Measurements from ENCODE around the gene FNTB. TPM values are rescaled to one million over a fixed set of nuclear protein-coding genes. Genes with fewer than 3 reads are reported as not detected.

The FNTB gene
- total RNA-seq, 1 experiment from 2014 or later, result 20.7 TPM

DNA sequence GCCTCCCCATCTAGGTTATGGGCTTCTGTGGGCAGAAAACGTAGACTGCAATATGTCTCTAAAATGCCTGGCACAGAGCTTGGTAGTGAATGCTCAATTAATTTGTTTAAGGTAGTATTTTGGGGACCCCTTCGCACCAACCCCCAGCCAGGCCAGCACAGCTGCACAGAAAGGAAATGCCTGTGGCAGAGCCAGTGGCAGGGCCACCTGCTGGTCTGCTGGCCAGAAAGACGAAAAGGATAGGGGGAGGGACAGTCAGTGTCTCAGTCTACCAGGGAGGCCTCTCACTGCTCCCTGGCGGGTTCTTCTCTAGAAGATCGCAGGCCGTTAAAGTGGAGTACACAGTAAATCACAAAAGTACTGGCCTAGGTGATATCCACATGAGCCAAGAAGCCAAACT, 18.0 kb upstream of the FNTB start:
- H2BK12ac ChIP-seq (ENCODE audit: insufficient read length, low read depth, low read length), result no peak overlapping the region
- peak overlapping the region in 1 of 2 experiments; percentile 21; a peak in 1 of 5 replicates for H3K4me3 Mint-ChIP-seq
- no peaks in the 10 kb centered on the region for H3K27me3 ChIP-seq (ENCODE audit: insufficient read depth, low read length)
- no peak overlapping the region for H3K23ac ChIP-seq (ENCODE audit: insufficient read length, low read depth, low read length)
- no peak overlapping the region for H3K9ac ChIP-seq (ENCODE audit: extremely low read depth, insufficient read length, low read length)
- H3K56ac ChIP-seq (ENCODE audit: insufficient read length, low read depth, low read length), result no peak overlapping the region
- peaks cover 49 to 51% of the 10 kb centered on the region in 2 experiments for H3K4me1 Mint-ChIP-seq
- no peak overlapping the region for H4K5ac ChIP-seq (ENCODE audit: insufficient read length, low read depth, low read length)
- H2BK5ac ChIP-seq (ENCODE audit: insufficient read length, low read length), result no peak overlapping the region
- H3K27me3 Mint-ChIP-seq (ENCODE audit: low read depth), result peaks cover 22% of the 10 kb centered on the region
- H3K23me2 ChIP-seq (ENCODE audit: insufficient read length, low read depth, low read length, poor library complexity, severe bottlenecking), result no peaks in the 10 kb centered on the region
- TF ChIP-seq, protein P1, sequence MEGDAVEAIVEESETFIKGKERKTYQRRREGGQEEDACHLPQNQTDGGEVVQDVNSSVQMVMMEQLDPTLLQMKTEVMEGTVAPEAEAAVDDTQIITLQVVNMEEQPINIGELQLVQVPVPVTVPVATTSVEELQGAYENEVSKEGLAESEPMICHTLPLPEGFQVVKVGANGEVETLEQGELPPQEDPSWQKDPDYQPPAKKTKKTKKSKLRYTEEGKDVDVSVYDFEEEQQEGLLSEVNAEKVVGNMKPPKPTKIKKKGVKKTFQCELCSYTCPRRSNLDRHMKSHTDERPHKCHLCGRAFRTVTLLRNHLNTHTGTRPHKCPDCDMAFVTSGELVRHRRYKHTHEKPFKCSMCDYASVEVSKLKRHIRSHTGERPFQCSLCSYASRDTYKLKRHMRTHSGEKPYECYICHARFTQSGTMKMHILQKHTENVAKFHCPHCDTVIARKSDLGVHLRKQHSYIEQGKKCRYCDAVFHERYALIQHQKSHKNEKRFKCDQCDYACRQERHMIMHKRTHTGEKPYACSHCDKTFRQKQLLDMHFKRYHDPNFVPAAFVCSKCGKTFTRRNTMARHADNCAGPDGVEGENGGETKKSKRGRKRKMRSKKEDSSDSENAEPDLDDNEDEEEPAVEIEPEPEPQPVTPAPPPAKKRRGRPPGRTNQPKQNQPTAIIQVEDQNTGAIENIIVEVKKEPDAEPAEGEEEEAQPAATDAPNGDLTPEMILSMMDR (conservative IDR thresholded peaks at IDR 0.05), result no peak
- H3K4me2 ChIP-seq (ENCODE audit: insufficient read depth, insufficient read length, low read length), result no peak overlapping the region
- H3K14ac ChIP-seq (ENCODE audit: insufficient read depth, low read length), result no peak overlapping the region; the same call in 1 of the 2 replicates
- H3K9me3 Mint-ChIP-seq, result no peaks in the 10 kb centered on the region
- H4K20me1 ChIP-seq (ENCODE audit: control insufficient read depth, insufficient read depth, insufficient read length), result no peaks in the 10 kb centered on the region
- DNase-seq, result peak; percentile 52
- H3K79me2 ChIP-seq (ENCODE audit: insufficient read depth, low read length), result no peaks in the 10 kb centered on the region; the same call in 1 of the 2 replicates
- no peak overlapping the region; the same call in 1 of the 2 replicates for H2BK15ac ChIP-seq (ENCODE audit: low read depth, low read length)
- peaks cover 16 to 24% (median 18%) of the 10 kb centered on the region in 3 experiments; a peak in 6 of 7 replicates for H3K36me3 Mint-ChIP-seq (ENCODE audit: insufficient read depth in 1 of 3, low read depth in 3 of 3)
- no peak overlapping the region for H3K18ac ChIP-seq (ENCODE audit: insufficient read length, low read depth, low read length)
- H3K9me3 ChIP-seq (ENCODE audit: control insufficient read depth, low read depth, low read length), result no peaks in the 10 kb centered on the region
- no peak overlapping the region for H3T11ph ChIP-seq (ENCODE audit: low read length)
- H3K4me1 ChIP-seq (ENCODE audit: insufficient read depth, low read length), result peaks cover 24% of the 10 kb centered on the region; the same call in 1 of the 2 replicates
- no peak overlapping the region for H3K4ac ChIP-seq (ENCODE audit: low read depth, low read length)
- WGBS (ENCODE audit: extremely low coverage, insufficient read length, low lambda C conversion rate), result no CpG with 5 or more reads among the region's 6 CpGs
- H3K27ac Mint-ChIP-seq, result peak overlapping the region in 2 of 3 experiments; percentile 14 to 75; a peak in 2 of 7 replicates
- no peak overlapping the region for H2BK120ac ChIP-seq (ENCODE audit: low read depth, low read length, poor library complexity, severe bottlenecking)
- H4K91ac ChIP-seq (ENCODE audit: insufficient read length, low read depth, low read length), result no peak overlapping the region
- no peak overlapping the region for H2AFZ ChIP-seq (ENCODE audit: low read length)
- H4K8ac ChIP-seq (replicated peaks; ENCODE audit: insufficient read length, low read depth, low read length), result no peak overlapping the region
- H3K27ac ChIP-seq (ENCODE audit: insufficient read length, low read depth, low read length), result no peak overlapping the region
- no peak overlapping the region for H2BK20ac ChIP-seq (ENCODE audit: low read depth, low read length, poor library complexity, severe bottlenecking)
- H3K79me1 ChIP-seq (ENCODE audit: insufficient read depth, low read depth, low read length, poor library complexity, severe bottlenecking), result no peaks in the 10 kb centered on the region
- H2AK5ac ChIP-seq (ENCODE audit: insufficient read length, low read length), result no peak overlapping the region

Data from H9 (cell line).